A673 (cell line): ENCODE measurements around the gene ERAL1.

Experiments
- EZH2 ChIP-seq: fragments of 200-600 bp; sonication (generic); IDR thresholded peaks from 2 replicates; pipeline ENCODE4 v1.6.1; 2017; ENCODE audit warnings: borderline replicate concordance, low read depth, mild to moderate bottlenecking, mixed read lengths, antibody characterized with exemption, low read length; ENCODE audit not compliant: poor library complexity, severe bottlenecking
- TF ChIP-seq, protein P1 (sequence below): fragments of 300-800, 200-600 bp; sonication (generic); conservative IDR thresholded peaks from 2 replicates; pipeline ENCODE4 v1.5.1; 2017; ENCODE audit warnings: low read depth, mild to moderate bottlenecking, antibody characterized with exemption, low read length, moderate library complexity, mixed read lengths

DNA sequence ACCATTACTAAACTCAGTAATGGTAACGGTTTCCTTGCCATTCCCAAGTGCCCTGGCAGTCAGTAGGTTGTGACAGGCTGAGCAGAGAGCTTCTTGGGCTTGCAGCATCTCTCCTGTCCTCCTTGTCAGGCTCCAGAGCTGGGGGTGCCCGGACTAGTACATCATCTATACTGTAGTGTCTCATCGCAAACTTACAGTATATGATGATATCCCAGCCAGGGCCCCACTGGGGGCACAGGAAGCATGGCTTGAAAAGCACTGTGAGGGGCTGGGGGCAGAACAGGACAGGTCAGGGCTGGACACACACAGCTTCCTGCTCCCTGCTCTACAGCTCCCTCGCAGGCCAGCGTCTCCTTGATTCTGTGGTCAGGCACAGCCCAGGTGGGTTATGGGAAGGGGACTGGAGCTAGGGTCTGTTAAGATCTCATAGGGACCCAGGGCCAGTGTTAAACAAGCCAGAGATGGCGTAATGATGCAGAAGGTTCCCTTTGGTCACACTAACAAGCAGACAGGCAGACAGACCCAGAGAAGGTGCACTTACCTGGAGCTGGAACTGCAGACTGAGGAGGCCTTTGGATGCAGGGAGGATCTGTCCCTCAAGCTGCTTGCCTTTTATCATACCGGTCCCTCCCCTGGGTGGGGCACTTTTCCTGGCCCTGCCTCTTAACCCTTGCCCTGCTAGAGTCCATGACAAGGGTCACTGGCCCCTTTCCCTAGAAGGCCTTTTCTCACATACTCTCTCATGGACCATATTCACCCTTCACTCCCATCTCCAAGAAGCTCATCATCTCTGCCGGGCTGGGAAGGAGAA lies 6.8 kb downstream of the ERAL1 start:
- TF ChIP-seq, protein P1, sequence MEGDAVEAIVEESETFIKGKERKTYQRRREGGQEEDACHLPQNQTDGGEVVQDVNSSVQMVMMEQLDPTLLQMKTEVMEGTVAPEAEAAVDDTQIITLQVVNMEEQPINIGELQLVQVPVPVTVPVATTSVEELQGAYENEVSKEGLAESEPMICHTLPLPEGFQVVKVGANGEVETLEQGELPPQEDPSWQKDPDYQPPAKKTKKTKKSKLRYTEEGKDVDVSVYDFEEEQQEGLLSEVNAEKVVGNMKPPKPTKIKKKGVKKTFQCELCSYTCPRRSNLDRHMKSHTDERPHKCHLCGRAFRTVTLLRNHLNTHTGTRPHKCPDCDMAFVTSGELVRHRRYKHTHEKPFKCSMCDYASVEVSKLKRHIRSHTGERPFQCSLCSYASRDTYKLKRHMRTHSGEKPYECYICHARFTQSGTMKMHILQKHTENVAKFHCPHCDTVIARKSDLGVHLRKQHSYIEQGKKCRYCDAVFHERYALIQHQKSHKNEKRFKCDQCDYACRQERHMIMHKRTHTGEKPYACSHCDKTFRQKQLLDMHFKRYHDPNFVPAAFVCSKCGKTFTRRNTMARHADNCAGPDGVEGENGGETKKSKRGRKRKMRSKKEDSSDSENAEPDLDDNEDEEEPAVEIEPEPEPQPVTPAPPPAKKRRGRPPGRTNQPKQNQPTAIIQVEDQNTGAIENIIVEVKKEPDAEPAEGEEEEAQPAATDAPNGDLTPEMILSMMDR = no peak
- no peak for TF ChIP-seq EZH2
